Mesothelial cell of epicardium (in vitro differentiated cells): ENCODE measurements around the gene HYAL3. TPM values are rescaled to one million over a fixed set of nuclear protein-coding genes. Genes with fewer than 3 reads are reported as not detected.

ENCODE experiments used
- DNase-seq, 2 experiments: peaks; one replicate each; pipeline ENCODE4 v3.0.0; 2021; ENCODE audit warnings: low spot score in 2 of 2; ENCODE audit not compliant: unreplicated experiment in 2 of 2
- H3K27ac Mint-ChIP-seq: 2 replicates; pipeline ENCODE4 v1.8.0; 2021; ENCODE audit warnings: mixed read lengths
- H3K27me3 Mint-ChIP-seq: 2 replicates; pipeline ENCODE4 v1.8.0; 2021; ENCODE audit warnings: low read depth, mixed read lengths
- H3K36me3 Mint-ChIP-seq: 2 replicates; pipeline ENCODE4 v1.8.0; 2021; ENCODE audit warnings: mixed read lengths
- H3K4me1 Mint-ChIP-seq: 2 replicates; pipeline ENCODE4 v1.8.0; 2021; ENCODE audit warnings: mixed read lengths
- H3K4me3 Mint-ChIP-seq: 2 replicates; pipeline ENCODE4 v1.8.0; 2021; ENCODE audit warnings: mild to moderate bottlenecking, moderate library complexity, mixed read lengths
- H3K9me3 Mint-ChIP-seq: 2 replicates; pipeline ENCODE4 v1.8.0; 2021; ENCODE audit warnings: mixed read lengths
- total RNA-seq: library from RNA; stranded (reverse); gene quantifications from 3 replicates; pipeline ENCODE4 v1.2.1, GENCODE V29; 2021
- TF ChIP-seq, protein P1 (sequence below): fragments of 200-600 bp; sonication (generic); IDR thresholded peaks from one replicate; pipeline ENCODE4 v1.5.0; 2021; ENCODE audit warnings: antibody characterized with exemption; ENCODE audit not compliant: unreplicated experiment

The HYAL3 gene
- total RNA-seq, 1 donor from 2014 or later: 2.9 TPM

DNA sequence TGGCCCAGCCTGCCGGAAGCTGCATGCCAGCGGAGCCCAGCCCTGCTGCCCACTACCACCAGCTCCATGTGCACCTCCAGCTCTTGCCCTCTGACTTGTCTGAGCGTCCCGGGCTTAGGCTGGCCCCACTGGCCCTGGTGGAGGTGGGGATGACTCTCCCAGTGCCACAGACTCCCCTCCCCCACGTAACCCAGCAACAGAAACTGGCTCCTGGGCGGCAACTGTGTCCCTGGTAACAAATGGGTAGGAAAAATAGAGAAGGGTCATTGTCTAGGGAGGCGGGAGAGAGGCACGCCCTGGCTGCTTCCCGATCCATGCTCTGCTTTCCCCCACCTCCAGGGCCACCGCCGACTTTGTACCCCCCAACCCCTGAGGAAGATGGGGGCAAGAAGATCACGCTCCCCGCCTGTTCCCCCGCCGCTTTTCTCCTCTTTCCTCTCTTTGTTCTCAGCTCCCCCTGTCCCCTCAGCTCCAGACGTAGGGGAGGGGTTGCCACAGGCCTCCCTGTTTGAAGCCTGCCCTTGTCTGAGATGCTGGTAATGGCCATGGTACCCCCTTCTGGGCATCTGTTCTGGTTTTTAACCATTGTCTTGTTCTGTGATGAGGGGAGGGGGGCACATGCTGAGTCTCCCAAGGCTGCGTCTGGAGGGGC is 41.0 kb downstream of the HYAL3 start:
- TF ChIP-seq, protein P1, sequence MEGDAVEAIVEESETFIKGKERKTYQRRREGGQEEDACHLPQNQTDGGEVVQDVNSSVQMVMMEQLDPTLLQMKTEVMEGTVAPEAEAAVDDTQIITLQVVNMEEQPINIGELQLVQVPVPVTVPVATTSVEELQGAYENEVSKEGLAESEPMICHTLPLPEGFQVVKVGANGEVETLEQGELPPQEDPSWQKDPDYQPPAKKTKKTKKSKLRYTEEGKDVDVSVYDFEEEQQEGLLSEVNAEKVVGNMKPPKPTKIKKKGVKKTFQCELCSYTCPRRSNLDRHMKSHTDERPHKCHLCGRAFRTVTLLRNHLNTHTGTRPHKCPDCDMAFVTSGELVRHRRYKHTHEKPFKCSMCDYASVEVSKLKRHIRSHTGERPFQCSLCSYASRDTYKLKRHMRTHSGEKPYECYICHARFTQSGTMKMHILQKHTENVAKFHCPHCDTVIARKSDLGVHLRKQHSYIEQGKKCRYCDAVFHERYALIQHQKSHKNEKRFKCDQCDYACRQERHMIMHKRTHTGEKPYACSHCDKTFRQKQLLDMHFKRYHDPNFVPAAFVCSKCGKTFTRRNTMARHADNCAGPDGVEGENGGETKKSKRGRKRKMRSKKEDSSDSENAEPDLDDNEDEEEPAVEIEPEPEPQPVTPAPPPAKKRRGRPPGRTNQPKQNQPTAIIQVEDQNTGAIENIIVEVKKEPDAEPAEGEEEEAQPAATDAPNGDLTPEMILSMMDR: no peak
- H3K27ac Mint-ChIP-seq: peak overlapping the region; percentile 79
- H3K36me3 Mint-ChIP-seq: peaks cover 13% of the 10 kb centered on the region
- no peaks in the 10 kb centered on the region for H3K9me3 Mint-ChIP-seq
- H3K4me1 Mint-ChIP-seq: peaks cover 21% of the 10 kb centered on the region
- no peaks in the 10 kb centered on the region for H3K27me3 Mint-ChIP-seq
- H3K4me3 Mint-ChIP-seq: no peak overlapping the region
- DNase-seq: no peak

DNA sequence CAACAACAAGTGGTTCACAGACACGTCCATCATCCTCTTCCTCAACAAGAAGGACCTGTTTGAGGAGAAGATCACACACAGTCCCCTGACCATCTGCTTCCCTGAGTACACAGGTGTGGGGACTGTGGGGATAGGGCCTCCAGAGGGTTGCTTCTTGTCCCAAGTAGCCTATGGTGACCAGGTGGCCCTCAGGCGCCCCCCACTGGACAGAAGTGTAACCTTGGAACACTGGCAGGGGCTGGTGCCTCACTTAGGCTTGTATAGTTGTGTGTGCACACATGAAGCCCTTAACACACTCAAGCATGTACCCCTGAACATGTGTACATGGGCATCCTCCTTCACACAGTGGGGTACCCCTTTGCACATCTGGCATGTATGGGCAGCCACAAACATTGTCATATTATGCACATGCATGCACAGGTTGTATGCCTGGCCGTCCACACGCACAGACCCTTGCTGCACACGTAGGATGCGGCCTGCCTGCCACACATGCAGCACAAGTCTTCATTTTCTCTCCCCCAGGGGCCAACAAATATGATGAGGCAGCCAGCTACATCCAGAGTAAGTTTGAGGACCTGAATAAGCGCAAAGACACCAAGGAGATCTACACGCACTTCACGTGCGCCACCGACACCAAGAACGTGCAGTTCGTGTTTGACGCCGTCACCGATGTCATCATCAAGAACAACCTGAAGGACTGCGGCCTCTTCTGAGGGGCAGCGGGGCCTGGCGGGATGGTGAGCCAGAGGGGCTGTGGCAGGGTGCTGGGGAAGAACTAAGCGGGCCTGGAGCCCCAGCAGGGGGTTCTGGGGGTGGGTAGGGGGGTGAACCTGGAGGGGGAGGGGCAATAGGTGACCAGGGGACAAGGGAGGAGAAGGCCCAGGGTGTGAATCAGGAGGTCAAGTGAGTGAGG is 42.0 kb downstream of the HYAL3 start:
- no peak overlapping the region for H3K4me3 Mint-ChIP-seq

DNA sequence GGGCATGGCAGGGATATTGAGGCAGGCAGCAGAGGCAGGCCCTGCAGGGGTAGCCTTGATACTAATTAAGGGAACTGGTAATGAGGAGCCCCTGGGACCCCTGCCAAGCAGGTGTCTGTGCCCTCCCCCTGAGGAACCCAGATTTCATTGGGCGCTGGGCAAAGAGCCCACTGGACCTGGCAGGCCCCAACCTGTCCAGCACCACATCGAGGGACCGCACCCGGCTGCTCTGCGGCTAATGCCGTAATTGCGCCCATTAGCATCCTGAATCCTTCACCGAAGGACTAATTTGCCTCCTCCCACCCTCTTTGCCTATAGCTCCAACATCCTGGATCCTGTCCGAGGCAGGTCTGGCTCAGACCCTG is 44.0 kb downstream of the HYAL3 start:
- Mint-ChIP-seq H3K27ac (no peak overlapping the region), H3K27me3 (no peaks in the 10 kb centered on the region), H3K36me3 (peaks cover 13% of the 10 kb centered on the region), H3K9me3 (no peaks in the 10 kb centered on the region), H3K4me1 (peaks cover 10% of the 10 kb centered on the region), H3K4me3 (no peak overlapping the region)
- DNase-seq: no peak
- TF ChIP-seq, protein P1: no peak

More for the DNA sequence above, 42.0 kb downstream of the HYAL3 start:
- Mint-ChIP-seq H3K27me3 (no peaks in the 10 kb centered on the region), H3K9me3 (no peaks in the 10 kb centered on the region), H3K4me1 (peaks cover 18% of the 10 kb centered on the region), H3K36me3 (peaks cover 13% of the 10 kb centered on the region), H3K27ac (peak overlapping the region; percentile 76)
- TF ChIP-seq, protein P1: peak; percentile 34
- DNase-seq: no peak

DNA sequence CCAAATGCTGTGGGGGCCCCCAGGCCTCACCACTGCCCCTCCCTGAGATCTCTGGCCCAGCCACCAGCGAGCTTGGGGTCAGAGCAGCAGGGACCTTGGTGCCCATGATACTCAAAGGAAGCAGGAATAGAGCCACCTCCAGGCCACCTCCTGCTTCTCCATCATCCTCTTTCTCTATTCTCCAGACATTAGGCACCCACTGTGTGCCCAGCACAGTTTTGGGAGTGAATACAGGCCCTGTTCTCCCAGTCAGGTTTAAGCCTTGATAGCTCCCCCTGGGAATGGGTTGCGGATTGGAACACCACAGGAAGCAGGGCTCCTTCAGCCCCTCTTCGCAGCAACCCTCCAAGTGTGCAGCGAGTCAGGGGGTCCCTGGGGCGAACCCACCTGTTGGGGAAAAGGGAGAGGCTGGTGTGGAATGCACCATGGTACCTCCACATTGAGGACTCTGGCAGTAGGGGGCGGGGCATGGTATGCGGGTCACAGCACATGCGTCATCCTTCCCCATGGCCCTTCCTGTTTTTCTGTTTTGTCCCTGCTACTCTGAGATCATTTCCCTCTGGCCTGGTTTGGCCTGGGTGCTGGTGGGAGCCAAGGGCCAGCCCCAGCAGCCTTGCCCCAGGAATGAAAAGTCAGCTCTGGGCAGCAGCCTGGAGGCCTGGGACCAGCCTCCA is 44.5 kb downstream of the HYAL3 start:
- H3K9me3 Mint-ChIP-seq: no peaks in the 10 kb centered on the region
- DNase-seq: no peak
- H3K4me1 Mint-ChIP-seq: peaks cover 9% of the 10 kb centered on the region
- TF ChIP-seq, protein P1: no peak
- H3K4me3 Mint-ChIP-seq: no peak overlapping the region
- H3K36me3 Mint-ChIP-seq: peaks cover 13% of the 10 kb centered on the region
- H3K27me3 Mint-ChIP-seq: no peaks in the 10 kb centered on the region
- no peak overlapping the region for H3K27ac Mint-ChIP-seq

DNA sequence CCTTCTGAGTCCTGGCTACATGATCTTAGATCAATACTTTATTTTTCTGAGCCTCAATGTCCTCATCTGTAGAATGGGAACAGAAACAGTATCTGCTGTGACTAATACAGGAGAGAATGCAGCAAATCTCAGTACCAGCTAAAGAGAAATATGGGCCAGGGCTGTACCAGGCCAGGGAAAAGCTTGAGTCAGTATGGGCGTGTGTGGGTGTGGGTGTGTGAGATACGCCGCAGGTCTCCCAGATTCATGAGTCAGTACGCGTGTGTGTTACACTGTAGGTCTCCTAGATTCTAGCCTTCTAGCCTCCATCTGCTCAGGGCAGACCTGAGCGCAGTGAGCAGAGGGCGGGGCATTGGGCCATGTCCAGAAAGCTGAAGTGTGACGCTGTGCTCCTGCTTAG is 48.0 kb downstream of the HYAL3 start:
- no peak for DNase-seq
- no peaks in the 10 kb centered on the region for H3K27me3 Mint-ChIP-seq
- no peaks in the 10 kb centered on the region for H3K9me3 Mint-ChIP-seq
- H3K4me1 Mint-ChIP-seq: peaks cover 12% of the 10 kb centered on the region
- no peak overlapping the region for H3K4me3 Mint-ChIP-seq
- TF ChIP-seq, protein P1: no peak
- peaks cover 4% of the 10 kb centered on the region for H3K36me3 Mint-ChIP-seq
- H3K27ac Mint-ChIP-seq: no peak overlapping the region
